NCI-H82 (cell line): ENCODE results near the gene AFMID.
"Not testable (repeated sequence)": the region's sequence is repeated elsewhere in the genome, so short reads cannot be mapped to it uniquely, and the experiment has no call there.

Experiments used
- DNase-seq: peaks from one replicate; lab custom pipeline; 2025; lab: John Stamatoyannopoulos, UW

Gene AFMID, protein sequence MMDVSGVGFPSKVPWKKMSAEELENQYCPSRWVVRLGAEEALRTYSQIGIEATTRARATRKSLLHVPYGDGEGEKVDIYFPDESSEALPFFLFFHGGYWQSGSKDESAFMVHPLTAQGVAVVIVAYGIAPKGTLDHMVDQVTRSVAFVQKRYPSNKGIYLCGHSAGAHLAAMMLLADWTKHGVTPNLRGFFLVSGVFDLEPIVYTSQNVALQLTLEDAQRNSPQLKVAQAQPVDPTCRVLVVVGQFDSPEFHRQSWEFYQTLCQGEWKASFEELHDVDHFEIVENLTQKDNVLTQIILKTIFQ

DNA sequence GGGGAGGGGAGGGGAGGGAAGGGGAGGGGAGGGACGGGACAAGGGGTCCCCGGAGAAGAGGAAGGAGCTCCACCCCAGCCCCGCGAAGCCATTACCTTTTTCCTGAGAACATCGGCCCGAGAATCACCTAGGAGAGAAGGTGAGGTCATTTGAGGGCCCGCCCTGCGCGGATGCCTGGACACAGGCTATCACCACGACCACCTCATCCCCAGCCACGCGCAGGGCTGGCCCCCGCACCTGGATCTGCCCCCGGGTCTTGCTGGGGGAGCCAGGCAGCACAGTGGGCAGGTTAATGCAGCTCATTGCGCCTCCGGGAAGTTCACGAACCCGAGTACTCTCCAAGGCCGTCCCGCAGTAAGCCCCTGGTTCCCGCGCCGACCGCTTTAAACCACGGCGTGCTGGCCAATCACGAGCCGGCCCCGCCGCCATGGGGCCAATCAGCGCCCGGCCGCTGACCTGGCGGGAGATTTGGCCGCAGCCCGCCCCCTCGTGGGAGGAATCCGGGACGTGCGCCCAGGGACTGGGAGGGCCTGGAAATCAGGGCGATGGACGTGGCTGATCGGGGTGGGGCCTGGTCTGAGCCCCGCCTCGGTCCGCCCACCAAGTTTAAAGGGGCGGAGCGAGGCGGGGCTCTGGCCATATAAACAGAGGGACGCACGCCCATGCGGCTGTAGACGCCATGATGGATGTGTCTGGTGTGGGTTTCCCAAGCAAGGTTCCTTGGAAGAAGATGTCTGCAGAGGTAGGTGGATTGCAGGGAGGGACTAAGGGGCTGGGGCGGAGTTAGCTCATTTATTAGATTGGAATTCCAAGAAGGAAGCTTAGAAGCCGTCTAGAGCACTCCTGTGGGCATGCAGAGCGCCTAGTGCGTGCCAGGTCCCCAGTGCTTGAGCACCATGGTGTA is at the start of gene AFMID, which contains the start of gene TK1:
TSS of gene AFMID (plus strand) at position 671 of the 904 bp plus-strand sequence. CDS start at position 680, 9 bp downstream.
TSS of gene TK1 (minus strand) at position 361 of the 904 bp plus-strand sequence. CDS start at position 303, 58 bp downstream.
- peak; percentile 99 for DNase-seq

DNA sequence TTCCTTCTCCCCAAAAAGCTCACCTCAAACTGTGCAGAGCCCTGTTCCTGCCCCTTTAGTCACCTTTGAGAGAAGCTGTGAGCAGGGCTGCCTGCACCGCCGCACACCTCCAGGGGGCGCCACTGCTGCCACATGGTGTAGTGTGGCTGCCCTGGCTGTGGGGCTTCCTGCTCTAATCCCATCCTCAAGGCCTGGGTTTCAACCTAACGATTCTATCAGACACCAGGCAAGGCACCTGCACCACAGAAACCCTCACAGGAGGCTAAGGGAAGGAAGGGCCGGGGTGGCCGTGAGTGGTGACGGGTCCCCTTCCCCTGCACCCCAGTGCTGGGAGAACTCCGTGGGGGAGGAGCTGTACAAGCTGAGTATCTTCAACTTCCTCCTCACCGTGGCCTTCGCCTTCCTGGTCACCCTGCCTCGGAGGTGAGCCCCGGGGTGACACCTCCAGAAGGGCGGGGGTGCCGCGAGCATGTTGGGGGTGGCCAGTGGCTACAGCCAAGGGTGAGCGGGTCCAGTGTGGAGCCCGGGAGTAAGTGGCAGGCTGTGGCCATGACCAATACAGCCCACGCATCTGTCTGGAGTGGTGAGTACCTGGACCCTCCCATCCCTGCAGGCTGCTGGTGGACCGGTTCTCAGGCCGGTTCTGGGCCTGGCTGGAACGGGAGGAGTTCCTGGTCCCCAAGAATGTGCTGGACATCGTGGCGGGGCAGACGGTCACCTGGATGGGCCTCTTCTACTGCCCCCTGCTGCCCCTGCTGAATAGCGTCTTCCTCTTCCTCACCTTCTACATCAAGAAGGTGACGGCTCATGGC is 49.6 kb upstream of the AFMID start:
- DNase-seq = peak; percentile 25

DNA sequence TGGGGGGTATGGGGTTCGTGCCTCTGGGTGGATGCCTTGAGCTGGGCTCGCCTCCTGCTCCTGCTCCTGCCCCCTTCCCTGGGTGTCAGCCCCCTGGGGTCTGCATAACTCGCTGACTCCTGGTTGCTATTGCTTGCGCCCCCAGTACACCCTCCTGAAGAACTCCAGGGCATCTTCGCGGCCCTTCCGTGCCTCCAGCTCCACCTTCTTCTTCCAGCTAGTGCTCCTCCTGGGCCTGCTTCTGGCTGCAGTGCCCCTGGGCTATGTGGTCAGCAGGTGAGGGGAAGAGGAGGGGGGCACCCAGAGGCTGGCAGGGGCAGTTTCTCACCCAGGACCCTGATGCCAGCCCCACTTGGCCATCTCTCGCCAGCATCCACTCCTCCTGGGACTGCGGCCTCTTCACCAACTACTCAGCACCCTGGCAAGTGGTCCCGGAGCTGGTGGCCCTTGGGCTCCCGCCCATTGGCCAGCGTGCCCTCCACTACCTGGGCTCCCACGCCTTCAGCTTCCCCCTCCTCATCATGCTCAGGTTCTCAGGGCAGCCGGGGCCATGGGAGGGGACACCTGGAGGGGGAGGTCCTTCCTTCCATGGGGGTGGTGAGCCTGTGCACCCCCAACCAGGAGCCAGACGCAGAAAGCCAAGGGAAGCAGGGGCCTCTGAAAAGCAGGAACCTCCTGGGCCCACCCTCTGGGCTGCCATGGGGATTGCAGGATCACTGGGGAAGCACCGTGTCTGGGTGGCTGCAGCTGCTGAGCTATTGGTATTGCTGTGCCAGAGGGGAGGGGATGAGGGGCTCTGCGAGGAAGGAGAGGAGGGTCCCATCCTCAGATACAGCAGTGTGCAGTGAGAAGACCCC is 48.7 kb upstream of the AFMID start:
- DNase-seq = no peak

DNA sequence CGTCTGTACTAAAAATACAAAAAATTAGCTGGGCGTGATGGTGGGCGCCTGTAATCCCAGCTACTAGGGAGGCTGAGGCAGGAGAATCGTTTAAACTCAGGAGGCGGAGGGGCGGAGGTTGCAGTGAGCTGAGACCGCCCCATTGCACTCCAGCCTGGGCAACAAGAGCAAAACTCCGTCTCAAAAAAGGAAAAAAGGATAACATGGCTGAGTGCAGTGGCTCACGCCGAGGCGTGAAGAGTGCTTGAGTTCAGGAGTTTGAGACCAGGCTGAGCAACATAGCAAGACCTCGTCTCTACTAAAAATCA is 47.3 kb upstream of the AFMID start:
- not testable (repeated sequence) for DNase-seq

DNA sequence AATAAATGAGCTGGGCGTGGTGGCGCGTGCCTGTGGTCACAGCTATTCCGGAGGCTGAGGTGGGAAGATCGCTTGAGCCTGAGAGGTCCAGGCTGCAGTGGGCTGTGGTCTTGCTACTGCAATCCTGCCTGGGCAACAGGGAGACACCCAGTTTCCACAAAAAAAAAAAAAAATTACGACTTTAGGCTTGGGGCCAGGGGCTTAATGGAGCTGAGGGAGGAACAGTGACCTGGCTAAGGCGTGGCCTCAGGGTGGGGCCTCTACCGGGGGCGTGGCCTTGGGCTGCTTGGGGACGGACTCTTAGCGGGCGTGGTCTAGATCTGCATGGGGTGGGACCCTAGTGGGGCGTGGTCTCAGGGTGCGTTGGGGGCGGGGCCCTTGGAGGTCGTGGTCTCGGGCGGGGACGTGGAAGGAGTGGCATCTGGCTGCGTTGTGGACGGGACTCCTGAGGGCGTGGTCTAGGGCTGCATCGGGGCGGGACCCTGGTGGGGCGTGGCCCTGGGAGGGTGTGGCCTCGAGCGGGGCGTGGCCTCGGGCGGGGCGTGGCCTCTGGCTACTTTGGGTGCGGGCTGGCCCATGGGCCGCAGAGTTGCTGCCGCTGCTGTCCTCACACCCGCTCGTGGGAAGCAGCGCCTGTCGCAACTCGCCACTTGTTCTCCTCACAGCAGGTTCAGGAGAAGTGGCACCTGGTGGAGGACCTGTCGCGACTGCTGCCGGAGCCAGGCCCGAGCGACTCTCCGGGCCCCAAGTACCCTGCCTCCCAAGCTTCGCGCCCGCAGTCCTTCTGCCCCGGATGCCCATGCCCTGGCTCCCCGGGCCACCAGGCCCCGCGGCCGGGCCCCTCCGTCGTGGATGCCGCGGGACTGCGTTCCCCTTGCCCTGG is 46.8 kb upstream of the AFMID start:
- DNase-seq = peak; percentile 100

DNA sequence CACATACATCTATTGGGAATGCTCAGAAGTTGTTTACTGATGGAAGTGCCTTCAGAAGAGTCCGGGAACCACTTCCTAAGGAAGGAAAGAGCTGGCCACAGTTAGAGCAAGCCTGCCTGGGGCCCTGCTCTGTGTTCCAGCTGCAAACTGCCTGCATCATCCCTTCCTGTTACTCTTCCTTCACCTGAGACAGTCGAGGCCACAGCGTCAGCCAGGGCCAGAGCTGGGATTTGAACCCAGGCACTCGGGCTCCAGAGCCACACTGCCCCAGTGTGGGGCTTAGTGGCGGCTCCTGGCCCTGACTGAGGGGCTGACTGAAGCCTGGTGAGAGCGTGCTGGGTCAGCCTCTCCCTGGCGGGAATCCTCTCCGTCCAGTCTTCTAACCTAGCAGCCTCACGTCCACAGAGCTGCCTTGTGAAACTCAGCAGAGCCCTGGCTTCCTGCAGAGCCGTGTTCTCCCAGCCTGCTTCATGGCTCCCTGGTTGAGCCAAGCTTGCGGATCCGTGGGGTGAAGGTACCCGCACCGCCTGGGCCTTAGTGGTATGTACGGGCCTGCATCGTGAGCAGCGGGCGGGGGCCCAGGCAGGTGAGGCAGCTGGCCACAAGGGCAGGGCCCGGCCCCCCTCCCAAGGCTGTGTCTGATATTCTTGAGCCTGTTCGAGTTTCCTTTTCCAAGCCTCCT is 45.6 kb upstream of the AFMID start:
- no peak for DNase-seq

DNA sequence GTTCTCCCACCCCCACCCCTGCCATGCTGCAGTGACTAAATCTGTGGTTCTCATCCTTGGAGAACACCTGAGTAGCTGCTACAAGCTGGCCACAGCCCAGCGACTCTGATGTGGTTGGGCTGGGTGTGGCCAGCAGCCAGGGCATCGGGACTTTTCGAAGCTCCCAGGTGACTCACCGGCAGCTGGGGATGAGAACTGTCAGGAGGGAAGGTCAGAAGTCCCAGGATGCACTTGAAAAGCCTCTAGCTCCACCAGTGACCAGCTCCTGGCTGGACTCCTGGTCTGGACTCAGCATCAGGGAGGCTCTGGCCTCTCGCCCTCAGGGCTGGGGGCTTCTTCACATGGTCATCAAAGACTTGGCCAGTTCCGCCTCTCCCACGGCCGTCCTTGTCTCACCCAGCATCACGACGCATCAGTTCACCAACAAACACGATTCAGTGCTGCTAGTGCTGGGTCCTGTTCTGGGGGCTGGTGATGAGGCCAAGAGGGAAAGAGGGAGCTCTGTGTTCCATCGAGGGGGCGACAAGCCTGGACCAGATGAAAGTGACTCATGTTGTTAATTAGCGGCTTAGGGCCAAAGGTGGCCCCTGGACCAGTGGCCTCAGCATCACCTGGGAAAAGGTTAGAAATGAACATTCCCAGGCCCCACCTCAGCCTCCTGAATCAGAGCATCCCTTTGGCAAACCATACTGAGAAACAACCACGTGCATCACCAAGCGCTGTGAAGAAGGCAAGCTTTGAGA is 44.9 kb upstream of the AFMID start:
- no peak for DNase-seq

DNA sequence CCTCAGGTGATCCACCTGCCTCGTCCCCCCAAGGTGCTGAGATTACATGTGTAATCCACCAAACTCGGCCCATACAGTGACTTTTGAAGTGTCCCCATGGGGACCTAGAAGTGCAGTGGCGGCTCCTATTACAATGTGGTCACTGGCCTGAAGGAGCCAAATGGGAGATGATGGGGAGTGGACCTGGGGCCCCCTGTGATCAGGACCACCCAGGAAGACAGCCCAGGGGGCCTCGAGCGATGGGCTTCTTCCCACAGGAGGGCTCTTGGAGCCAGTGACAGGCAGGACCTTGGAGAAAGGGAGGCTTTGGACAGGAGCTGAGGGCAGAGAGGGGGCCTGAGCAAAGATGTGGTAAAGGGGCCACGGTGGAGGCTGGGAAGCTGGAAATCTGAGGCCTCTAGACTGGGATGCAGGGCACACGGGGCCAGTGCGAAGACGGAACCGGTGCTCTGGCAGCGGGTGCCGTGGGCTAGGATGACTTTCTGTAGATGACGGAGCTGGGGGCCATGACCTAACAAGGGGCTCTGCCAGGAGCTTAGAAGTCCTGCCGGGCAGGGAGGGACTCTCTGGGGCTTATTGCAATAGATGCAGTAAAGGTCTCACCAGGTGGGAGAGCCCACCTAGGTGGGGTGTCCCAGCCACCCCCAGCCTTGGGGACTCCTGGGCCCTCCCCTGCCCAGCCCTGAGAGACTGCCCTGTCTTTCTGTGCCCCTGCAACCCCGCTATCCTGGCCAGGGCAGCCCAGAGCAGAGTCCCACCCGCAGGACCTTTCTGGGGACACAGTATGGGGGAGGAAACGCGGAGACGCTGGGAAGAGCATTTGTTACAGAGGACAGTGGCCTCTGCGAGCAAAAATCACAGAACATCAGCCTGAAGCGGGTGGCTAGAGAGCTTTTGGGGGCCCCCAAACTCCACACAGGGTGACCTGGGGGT is 43.7 kb upstream of the AFMID start:
- DNase-seq = no peak

DNA sequence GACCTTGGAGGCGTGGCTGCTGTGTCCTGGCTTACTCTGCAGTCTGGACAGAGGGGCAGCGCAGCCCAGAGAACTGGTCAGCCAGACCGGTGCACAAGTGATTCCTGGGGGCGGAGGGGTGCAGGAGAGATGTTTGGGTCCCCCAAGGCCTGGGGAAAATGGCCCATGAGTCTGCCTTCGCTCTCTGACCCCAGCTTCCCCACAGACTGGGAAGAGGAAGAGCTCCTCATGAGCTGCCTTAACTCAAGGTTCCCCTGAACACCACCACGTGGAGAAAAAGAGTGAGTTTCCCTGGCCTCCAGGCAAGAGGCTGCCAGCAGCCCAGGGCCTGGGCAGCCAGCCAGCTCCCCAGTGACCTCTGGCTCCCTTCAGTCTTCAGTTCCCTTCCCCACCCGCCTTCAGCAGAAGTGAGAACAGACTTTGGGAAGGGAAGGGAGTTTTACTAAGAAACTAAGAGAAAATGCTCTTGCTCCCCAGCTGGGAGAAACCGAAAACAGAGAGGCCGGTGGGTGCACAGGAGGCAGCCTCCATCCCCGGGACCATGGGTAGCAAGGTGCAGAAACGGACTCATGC is 42.9 kb upstream of the AFMID start:
- DNase-seq = no peak

DNA sequence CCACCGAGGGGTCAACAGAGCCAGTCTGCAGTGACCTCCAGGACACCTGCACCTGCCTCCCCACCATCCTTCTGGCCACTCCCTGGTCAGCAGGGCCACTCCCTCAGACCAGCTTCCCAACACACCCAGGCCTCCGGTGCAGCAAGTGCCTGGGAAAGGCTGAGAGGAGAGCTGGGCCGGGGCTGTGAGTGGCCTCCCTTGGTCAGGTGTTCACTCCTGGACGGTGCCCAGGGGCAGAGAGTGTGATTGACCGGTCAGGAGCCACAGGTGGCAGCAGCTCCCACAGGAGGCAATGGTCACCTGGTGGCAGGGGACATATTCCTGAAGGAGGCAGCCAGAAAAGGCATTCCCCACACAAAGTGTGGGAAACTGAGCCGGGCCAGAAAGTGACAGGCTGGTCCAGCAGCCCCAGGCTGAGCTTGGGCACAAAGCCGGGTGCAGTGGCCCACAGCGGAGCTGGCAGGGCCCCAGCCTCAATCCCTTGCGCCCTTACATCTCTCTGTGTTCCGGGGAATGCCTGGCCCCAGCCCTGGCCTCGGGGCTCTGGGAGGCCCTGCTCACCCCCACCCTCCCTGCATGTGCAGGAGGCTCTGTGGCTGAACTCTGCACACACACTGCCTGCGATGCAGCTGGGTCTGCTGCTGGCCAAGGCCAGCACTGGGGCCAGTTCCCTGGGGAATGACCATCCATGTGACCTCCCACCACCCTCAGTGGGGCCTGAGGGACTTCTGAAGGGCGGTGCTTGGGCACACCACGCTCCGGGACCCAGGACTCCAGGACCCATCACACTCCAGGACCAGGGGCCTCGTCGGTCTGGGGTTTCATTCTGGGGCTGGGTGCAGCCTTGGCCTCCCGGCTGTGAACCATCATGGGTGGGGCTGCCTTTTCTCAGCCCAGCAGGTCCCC is 42.2 kb upstream of the AFMID start:
- DNase-seq = no peak

DNA sequence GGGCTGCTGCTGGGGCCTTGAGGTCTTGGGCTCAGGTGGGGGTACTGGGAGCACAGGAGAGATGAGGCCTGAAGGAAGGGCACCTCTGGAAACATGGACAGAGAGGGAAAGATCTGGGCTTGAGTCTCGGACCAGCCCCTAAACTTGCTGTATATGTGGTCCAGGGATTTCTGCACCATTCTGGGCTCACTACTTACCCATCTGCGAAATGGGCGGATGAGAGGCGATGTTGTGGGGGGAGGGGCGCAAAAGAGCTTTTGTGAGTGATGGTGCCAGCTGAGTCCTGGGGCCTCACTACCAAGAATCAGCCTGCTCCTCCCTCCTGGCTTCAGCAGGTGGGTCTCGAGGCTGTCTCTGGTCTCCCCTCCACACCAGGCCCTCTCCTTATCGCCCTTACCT is 40.7 kb upstream of the AFMID start:
- no peak for DNase-seq

DNA sequence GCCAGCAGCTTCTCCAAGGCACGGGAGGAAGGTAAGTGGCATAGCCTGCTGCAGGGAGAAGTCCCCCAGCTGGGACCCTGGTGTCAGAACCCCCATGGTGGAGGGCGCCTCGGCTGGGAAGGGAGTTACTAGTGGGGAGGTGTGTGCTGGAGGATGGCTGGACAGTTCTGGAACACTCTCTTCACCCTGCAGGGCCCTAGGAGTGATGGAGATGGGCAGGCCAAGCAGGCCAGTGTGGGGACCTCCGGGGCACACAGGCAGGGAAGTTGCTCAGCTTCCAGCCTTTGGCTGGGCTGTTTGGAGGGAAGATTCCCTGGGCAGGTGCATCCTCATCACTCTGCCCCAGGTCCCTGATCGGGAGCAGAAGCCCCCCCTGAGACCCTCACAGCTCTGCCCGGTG is 40.3 kb upstream of the AFMID start:
- DNase-seq = no peak

DNA sequence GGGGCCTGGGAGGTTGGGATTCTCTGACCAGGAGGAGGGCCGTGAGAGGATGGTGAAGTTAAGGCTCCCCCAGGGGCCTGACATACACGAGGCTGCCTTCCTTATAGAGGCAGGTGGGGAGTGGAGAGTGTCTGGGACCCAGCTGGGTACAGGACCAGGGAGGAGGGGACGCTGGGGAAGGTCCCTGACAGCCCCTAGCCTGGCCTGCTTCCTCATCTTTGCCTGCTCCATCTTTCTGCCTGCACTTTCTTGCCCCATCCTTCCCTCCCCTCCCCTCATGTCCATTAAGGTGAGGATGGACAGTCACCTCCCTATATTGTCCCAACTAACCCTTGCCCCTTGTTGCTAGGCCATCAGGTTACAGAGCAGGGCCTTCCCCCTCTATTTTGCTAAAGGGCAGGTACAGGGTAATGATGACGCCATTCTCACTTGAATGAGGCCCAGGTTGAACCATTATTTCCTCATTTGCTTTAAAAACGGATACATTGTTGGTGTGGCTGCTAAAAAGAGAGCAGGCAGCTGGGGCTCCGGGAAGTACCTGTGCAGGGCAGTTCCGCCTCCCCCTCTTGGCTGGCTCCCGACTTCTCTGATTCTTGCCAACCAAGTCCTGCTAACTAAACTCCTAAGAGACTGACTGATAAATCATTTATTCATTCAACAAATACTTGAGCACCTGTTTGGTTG is 39.7 kb upstream of the AFMID start:
- DNase-seq = no peak

DNA sequence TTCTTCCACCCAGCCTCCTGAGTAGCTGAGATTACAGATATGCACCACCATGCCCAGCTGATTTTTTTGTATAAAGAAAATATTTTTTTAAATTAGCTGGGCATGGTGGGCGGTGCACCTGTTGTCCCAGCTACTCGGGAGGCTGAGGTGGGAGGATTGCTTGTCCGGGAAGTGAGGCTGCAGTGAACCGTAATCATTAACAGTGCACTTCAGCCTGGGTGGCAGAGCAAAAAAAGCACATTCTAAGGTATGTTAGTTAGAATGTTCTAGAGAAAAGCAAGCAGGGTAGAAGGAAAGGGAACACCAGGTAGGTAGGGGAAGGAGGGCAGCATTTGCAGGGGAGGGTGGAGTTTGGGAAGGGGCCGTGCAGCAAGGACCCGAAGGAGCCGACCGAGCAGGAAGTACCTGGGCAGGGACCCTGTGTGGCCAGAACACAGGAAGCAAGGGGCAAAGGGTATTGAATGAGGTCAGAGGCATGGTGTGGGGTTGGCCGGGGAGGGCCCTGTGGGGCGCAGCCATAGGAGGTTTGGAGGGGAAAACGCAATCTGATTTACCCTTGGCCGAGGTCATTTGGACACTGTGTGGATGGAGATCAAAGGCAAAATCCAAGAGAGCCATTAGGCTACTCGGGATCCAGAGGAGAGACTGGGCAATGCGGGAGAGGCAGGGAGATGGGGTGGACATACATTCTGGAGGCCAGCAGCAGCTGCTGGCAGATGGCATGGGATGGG is 38.7 kb upstream of the AFMID start:
- DNase-seq = no peak

DNA sequence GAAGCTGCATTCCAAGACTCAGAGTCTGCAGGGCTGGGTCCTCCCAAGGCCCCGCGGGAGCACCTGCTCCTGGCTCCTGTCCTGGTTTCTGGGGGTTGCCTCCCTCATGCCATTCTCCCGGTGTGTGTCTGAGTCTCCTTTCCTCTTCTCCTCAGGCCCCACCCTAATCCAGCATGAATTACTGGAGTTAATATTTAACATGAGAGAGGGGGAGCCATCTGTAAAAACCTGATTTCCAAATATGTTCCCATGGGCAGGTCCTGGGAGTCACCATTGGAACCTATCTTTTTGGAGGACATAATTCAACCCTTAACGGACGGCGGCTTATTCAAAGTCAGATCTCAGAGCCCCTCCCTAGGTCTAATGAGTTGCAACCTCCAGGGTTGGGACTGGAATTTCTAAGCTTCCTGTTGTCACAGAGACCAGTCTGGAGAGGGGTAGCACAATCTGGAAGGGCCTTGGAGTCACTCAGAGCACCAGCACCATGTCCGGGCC is 35.6 kb upstream of the AFMID start:
- no peak for DNase-seq
